ENCODE results near the gene SPTBN4. TPM values are rescaled to one million over a fixed set of nuclear protein-coding genes. Genes with fewer than 3 reads are reported as not detected.

The SPTBN4 gene
- polyA plus RNA-seq, 1 donor from 2014 or later: 12.7 TPM

DNA sequence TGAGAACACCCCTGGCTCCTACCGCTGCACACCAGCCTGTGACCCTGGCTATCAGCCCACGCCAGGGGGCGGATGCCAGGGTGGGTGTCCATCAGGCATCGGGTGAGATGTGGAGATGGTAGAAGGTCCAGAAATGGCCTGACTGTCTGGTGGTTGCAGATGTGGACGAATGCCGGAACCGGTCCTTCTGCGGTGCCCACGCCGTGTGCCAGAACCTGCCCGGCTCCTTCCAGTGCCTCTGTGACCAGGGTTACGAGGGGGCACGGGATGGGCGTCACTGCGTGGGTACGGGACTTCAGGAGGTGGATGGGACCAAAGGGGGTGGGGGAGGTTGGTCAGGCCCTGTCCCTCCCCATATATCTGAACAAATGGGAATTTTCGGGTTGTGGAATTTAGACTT lies 150.1 kb downstream of the SPTBN4 start:
- TF ChIP-seq RAD21 (conservative IDR thresholded peaks at IDR 0.05) (no peak), EP300 (conservative IDR thresholded peaks at IDR 0.05; ENCODE audit: poor library complexity, severe bottlenecking) (no peak), EZH2 (IDR thresholded peaks at IDR 0.05; ENCODE audit: borderline replicate concordance, insufficient read depth, low read length, poor library complexity, severe bottlenecking) (no peak), MXI1 (conservative IDR thresholded peaks at IDR 0.05; ENCODE audit: poor library complexity, severe bottlenecking) (no peak), TAF1 (IDR thresholded peaks at IDR 0.05; ENCODE audit: low read depth) (no peak), SMC3 (conservative IDR thresholded peaks at IDR 0.05; ENCODE audit: poor library complexity) (no peak), POLR2AphosphoS5 (IDR thresholded peaks at IDR 0.05) (no peak)
- TF ChIP-seq, protein P1, sequence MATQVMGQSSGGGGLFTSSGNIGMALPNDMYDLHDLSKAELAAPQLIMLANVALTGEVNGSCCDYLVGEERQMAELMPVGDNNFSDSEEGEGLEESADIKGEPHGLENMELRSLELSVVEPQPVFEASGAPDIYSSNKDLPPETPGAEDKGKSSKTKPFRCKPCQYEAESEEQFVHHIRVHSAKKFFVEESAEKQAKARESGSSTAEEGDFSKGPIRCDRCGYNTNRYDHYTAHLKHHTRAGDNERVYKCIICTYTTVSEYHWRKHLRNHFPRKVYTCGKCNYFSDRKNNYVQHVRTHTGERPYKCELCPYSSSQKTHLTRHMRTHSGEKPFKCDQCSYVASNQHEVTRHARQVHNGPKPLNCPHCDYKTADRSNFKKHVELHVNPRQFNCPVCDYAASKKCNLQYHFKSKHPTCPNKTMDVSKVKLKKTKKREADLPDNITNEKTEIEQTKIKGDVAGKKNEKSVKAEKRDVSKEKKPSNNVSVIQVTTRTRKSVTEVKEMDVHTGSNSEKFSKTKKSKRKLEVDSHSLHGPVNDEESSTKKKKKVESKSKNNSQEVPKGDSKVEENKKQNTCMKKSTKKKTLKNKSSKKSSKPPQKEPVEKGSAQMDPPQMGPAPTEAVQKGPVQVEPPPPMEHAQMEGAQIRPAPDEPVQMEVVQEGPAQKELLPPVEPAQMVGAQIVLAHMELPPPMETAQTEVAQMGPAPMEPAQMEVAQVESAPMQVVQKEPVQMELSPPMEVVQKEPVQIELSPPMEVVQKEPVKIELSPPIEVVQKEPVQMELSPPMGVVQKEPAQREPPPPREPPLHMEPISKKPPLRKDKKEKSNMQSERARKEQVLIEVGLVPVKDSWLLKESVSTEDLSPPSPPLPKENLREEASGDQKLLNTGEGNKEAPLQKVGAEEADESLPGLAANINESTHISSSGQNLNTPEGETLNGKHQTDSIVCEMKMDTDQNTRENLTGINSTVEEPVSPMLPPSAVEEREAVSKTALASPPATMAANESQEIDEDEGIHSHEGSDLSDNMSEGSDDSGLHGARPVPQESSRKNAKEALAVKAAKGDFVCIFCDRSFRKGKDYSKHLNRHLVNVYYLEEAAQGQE (IDR thresholded peaks at IDR 0.05; ENCODE audit: borderline replicate concordance): no peak
- TF ChIP-seq, protein P2, sequence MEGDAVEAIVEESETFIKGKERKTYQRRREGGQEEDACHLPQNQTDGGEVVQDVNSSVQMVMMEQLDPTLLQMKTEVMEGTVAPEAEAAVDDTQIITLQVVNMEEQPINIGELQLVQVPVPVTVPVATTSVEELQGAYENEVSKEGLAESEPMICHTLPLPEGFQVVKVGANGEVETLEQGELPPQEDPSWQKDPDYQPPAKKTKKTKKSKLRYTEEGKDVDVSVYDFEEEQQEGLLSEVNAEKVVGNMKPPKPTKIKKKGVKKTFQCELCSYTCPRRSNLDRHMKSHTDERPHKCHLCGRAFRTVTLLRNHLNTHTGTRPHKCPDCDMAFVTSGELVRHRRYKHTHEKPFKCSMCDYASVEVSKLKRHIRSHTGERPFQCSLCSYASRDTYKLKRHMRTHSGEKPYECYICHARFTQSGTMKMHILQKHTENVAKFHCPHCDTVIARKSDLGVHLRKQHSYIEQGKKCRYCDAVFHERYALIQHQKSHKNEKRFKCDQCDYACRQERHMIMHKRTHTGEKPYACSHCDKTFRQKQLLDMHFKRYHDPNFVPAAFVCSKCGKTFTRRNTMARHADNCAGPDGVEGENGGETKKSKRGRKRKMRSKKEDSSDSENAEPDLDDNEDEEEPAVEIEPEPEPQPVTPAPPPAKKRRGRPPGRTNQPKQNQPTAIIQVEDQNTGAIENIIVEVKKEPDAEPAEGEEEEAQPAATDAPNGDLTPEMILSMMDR (IDR thresholded peaks at IDR 0.05; ENCODE audit: poor library complexity, severe bottlenecking): no peak
- H3K27ac ChIP-seq (ENCODE audit: low read length): no peak overlapping the region
- no peaks in the 10 kb centered on the region for H3K9me3 ChIP-seq (ENCODE audit: low read length)
- no peak overlapping the region for H2AFZ ChIP-seq (ENCODE audit: low read depth, low read length)
- H3K27me3 ChIP-seq (ENCODE audit: insufficient read depth, low read depth, low read length): peaks cover 7% of the 10 kb centered on the region
- no peak overlapping the region for H3K4me3 ChIP-seq (ENCODE audit: low read length)
- no peak overlapping the region for H3K9ac ChIP-seq (ENCODE audit: low read length)
- no peak overlapping the region for H3K4me2 ChIP-seq (ENCODE audit: low read length)
- H4K20me1 ChIP-seq (ENCODE audit: insufficient read depth): no peaks in the 10 kb centered on the region
- no peaks in the 10 kb centered on the region for H3K36me3 ChIP-seq (ENCODE audit: insufficient read depth, low read length)
- H3K9me2 ChIP-seq (ENCODE audit: insufficient read depth, low read length): no peaks in the 10 kb centered on the region
- H3K79me2 ChIP-seq (replicated peaks; ENCODE audit: insufficient read depth, low read length): no peaks in the 10 kb centered on the region
- H3F3A ChIP-seq (ENCODE audit: insufficient read depth, low read length, poor library complexity, severe bottlenecking): no peaks in the 10 kb centered on the region

DNA sequence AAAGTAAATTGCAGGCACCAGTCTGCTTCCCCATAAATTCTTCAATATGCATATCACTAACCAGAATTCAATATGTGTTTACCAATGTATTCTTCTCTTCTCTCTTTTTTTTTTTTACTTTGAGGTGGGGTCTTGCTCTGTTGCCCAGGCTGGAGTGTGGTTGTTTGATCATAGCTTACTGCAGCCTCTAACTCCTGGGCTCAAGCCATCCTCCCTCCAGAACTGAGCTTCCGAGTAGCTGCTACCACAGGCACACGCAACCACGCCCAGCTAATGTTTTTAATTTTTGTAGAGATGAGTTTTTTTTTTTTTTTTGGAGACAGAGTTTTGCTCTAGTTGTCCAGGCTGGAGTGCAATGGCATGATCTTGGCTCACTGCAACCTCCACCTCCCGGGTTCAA lies 151.2 kb downstream of the SPTBN4 start:
- TF ChIP-seq, protein P2 (IDR thresholded peaks at IDR 0.05; ENCODE audit: poor library complexity, severe bottlenecking): no peak
- no peak for TF ChIP-seq EZH2 (IDR thresholded peaks at IDR 0.05; ENCODE audit: borderline replicate concordance, insufficient read depth, low read length, poor library complexity, severe bottlenecking)
- no peak for TF ChIP-seq EP300 (conservative IDR thresholded peaks at IDR 0.05; ENCODE audit: poor library complexity, severe bottlenecking)
- TF ChIP-seq SMC3 (conservative IDR thresholded peaks at IDR 0.05; ENCODE audit: poor library complexity): no peak
- no peak for TF ChIP-seq MXI1 (conservative IDR thresholded peaks at IDR 0.05; ENCODE audit: poor library complexity, severe bottlenecking)
- TF ChIP-seq, protein P1 (IDR thresholded peaks at IDR 0.05; ENCODE audit: borderline replicate concordance): no peak
- TF ChIP-seq RAD21 (conservative IDR thresholded peaks at IDR 0.05): no peak
- TF ChIP-seq TAF1 (IDR thresholded peaks at IDR 0.05; ENCODE audit: low read depth): no peak
- no peak for TF ChIP-seq POLR2AphosphoS5 (IDR thresholded peaks at IDR 0.05)

More for the DNA sequence above, 151.2 kb downstream of the SPTBN4 start:
- no peaks in the 10 kb centered on the region for H3K36me3 ChIP-seq (ENCODE audit: insufficient read depth, low read length)
- H3K9ac ChIP-seq (ENCODE audit: low read length): no peak overlapping the region
- no peak overlapping the region for H3K27ac ChIP-seq (ENCODE audit: low read length)
- H3K79me2 ChIP-seq (replicated peaks; ENCODE audit: insufficient read depth, low read length): no peaks in the 10 kb centered on the region
- no peak overlapping the region for H3K4me3 ChIP-seq (ENCODE audit: low read length)
- no peaks in the 10 kb centered on the region for H4K20me1 ChIP-seq (ENCODE audit: insufficient read depth)
- no peaks in the 10 kb centered on the region for H3K9me2 ChIP-seq (ENCODE audit: insufficient read depth, low read length)
- H3F3A ChIP-seq (ENCODE audit: insufficient read depth, low read length, poor library complexity, severe bottlenecking): no peaks in the 10 kb centered on the region
- H3K27me3 ChIP-seq (ENCODE audit: insufficient read depth, low read depth, low read length): peaks cover 7% of the 10 kb centered on the region
- no peak overlapping the region for H3K4me2 ChIP-seq (ENCODE audit: low read length)
- no peak overlapping the region for H2AFZ ChIP-seq (ENCODE audit: low read depth, low read length)
- no peaks in the 10 kb centered on the region for H3K9me3 ChIP-seq (ENCODE audit: low read length)

Data from neural cell (in vitro differentiated cells).